Ovary (tissue), 3 donors: ENCODE measurements around the gene TSKU.

ENCODE experiments used
- CTCF ChIP-seq, 3 donors: fragments of 450-650 bp in 2 of 3; fragments of 200-600 bp in 1 of 3; IDR thresholded peaks; one replicate each; pipeline versions ENCODE4 v1.5.1 to v1.8.0; 2016 to 2022; ENCODE audit warnings: antibody characterized with exemption in 3 of 3, mild to moderate bottlenecking in 1 of 3
- EP300 ChIP-seq: sonication (generic); formaldehyde crosslinking; IDR thresholded peaks from one replicate; pipeline ENCODE4 v1.6.1; 2017; ENCODE audit warnings: antibody characterized with exemption
- POLR2A ChIP-seq: fragments of 450-650 bp; IDR thresholded peaks from one replicate; pipeline ENCODE4 v1.6.1; 2017; ENCODE audit warnings: antibody characterized with exemption, mild to moderate bottlenecking, moderate library complexity
- donor health status: DM: no; HTN: no; CAD: no.

- no peak for TF ChIP-seq CTCF (IDR thresholded peaks at IDR 0.05)
- TF ChIP-seq POLR2A, result no peak
- TF ChIP-seq EP300, result no peak
Observed at GRCh38 chr11:76801225-76801624, 18.1 kb downstream of the TSKU start.
